Measurements from ENCODE around the gene PDAP1.
A peak's percentile ranks its signal among the peaks of the same experiment; 100 is the strongest.
"Not testable (repeated sequence)": the region's sequence is repeated elsewhere in the genome, so short reads cannot be mapped to it uniquely, and the experiment has no call there.

PDAP1 gene, protein sequence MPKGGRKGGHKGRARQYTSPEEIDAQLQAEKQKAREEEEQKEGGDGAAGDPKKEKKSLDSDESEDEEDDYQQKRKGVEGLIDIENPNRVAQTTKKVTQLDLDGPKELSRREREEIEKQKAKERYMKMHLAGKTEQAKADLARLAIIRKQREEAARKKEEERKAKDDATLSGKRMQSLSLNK

DNA sequence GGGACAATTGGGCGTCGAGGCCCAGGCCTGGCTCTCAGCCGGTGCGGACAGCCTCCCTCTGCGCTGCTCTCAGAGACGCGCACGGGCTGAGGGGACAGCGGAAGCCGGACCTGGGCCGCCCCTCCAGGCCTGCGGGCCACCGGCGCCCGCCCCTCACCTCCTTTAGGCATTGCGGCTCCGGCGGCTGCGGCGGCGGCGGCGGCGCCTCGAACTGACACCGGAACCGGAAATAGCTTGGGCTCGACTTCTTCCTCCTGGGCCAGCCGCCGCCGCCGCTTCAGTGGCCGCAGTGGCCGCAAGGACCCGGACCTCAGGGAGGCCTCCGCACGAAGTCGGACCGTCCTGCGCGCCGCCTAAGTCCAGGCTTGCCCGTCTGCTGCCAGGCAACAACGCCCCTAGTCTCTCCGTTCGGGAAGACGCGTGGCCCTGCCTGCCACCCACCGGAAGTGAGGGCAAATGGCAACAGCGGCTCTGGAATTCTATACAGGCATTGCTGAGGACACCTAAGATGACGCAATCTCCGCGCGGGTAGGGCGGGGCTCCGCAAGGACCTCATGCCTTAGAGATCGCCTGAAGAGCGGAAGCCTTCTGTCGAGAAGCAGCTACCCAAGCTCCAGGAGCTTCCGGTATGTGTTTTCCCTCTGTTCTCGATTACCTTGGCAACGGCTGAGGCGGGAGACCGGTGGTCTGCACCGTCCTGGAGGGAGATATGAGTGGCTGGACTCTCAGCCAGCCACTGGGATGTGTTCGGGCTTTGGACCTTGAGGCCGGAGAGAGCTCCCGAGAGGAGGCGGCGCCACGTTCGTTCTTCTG lies at the start of gene PDAP1, which contains the start of gene BUD31:
PDAP1 (minus strand) TSS at position 219 of the 813 bp plus-strand sequence; CDS start at position 170, 49 bp downstream.
BUD31 (plus strand) TSS at position 591 of the 813 bp plus-strand sequence. CDS start 2,124 bp downstream, outside the sequence.
- DNase-seq = peak; percentile 93

DNA sequence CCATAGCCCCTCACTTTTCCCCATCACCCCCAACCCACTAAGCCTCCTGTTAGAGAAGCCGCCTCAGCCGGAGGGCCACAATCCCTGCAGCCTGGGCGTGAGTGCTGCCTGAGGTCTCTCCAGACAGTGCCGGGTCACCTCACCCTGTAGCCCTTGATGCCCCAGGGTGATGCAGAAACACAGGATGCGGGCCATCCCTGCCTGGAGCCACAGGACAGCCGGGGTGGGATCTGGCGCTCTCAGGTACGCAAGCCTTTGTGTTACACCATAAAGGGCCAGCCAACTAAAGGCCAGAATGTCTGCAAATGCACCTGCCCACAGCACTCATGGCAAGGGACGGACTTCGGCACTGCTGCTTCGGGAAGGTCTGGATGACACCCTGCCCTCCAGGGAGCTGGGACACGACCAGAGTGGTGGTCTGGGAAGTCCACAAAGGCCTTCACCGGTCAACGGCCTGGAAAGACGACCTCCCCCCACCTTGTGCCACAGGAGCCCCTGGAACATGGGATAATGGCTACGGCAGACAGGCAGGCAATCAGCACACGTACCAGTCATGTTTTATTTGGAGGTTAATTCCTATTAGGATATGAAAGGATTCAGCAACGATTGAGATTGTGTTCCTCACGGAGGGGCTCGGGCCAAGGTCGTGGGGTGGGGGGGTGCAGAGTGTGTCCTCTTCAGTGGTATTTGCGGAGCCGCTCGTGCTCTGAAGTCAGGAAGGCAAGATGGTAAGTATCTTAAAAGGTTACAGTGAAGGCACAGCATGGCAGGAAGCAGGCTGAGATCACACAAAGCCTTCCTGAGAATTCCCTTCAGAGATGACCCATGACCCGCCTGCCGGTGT lies 49.5 kb upstream of the PDAP1 start:
- DNase-seq = no peak

DNA sequence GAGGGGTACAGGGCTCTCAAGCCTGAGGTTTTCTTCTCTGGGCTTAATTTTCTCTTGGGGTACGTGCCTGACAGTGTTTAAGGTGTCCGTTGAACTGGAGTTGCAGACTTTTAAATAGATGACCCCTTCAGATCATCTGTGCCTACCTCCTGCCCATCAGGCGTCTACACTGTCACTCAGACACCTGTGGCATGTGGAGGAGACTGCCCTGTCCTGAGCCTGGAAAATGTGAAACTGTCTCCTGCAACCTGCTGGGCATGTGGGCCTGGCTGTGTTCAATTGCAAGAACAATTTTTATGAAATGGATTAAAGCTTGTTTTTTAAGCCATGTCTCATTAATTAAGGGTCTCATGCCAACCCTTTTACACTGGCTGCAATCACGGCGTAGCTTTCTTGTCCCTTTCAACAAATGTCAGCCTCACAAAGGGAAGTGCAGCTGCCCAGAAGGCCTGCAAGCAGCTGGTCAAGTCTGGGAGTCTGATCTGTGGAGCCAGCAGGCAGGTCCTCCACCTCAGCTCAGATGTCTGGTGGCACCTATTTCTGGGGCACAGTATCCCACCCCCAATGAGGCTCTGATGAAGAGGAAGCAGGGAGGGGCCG lies 48.8 kb upstream of the PDAP1 start:
- no peak for DNase-seq

DNA sequence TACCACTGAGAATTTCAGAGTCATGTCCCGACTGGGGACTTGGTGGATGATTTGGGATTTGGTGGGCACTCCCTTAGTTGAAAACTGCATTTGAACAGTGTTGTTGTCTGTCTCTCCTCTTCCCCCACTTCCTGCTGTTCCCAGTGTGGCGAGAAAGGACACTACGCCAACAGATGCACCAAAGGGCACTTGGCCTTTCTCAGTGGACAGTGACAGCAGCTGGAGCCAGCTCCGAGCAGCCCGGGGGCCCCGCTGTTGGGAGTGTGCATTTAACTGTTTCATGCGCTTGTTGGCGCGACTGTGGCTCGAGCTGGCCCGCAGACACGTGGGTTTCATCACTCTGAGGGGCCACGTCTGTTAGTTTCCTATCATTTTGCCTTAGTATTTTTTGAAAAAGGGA lies 47.9 kb upstream of the PDAP1 start:
- DNase-seq = no peak

DNA sequence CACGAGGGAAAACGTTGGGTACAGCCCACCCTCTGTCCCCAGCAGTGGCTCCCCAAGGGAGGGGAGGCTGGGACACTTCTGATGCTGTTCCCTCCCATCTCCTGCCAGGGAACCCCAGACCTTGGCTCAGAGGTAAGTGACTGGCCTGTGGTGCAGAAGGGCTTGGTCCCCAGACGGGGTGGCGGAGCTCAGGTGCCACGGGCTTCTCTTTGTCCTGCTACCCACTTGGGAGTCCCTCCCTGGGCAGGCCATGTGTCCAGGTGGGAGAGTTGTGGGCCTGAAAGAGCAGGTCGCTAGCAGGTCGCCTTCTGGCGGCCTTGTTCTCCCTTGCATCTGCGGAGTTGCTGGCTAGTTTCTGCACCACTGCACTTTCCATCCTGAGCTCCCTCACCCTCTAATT lies 47.5 kb upstream of the PDAP1 start:
- DNase-seq = no peak

DNA sequence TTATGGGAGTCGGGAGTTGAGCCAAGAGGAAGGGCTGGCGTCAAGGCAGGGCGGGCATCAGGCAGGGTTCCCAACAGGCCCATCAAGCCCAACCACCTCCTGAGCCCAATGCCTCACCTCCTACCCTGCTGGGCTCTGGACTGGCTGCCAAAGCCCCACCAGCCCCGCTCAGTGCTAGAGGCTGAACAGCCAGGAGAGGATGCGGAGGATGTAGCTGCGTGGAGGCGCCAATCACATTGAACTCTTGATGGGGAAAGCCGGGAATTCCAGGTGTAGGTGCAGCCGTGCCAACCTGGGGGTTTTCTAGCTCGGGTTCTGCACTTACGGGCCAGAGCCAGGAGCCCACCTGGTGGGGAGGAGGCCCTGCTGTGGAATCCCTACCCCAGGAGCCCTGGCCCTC lies 44.7 kb upstream of the PDAP1 start:
- DNase-seq = no peak

DNA sequence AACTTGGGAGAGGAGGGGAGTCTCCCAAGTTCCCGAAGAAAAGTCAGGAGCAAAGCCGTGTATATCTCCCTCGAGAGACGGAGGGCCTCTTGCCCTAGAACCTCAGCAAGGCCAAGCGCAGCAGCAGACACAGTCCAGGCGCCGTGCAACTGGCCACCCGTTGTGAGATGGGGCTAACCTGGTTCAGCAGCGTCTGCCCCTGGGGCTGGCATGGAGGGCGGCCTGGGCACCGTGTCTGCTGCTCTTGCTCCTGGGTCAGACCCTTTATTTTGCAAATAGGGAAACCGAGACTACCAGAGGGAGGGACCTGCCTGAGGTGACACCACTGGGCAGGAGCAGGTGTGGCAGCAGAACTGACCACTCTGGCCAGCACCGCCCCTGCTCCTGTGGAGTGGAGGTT lies 44.1 kb upstream of the PDAP1 start:
- DNase-seq = no peak

DNA sequence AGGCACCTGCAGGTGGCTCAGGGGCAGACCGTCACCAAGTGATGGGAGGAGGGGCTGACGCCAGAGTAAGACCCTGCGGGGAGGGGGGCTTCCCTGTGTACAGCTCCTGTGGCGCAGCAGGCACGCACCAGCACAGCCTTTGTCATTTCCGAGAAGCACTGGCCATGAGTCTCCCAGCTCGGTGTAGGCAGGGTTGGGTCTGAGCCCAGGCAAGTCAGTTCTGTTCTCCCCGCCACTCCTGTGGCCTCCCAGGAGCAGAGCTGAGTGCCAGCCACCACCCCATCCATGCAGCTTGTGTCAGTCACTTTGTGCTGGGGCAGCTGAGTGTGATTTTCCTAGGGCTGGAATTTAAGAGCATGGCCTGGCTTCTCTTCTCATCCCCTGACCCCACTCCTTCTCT lies 43.5 kb upstream of the PDAP1 start:
- no peak for DNase-seq

DNA sequence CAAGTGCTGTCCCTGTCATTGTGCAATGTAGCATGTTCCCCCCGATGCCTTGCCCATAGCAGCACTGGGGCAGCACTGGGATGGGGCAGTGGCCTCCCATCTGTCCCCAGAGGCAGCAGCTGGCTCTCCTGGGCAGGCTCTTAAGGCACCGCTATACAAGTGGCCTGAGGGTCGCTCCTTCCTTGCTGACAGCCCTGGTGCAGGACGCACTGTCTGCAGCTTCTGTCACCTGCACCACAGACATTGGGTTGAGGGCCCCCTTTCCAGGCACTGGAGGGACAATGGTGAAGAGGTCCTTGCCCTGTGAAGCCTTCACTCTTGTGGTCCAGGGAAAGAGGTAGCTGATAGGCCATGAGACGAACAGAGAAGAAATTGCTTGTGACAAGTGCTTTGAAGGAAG lies 40.9 kb upstream of the PDAP1 start:
- no peak for DNase-seq

DNA sequence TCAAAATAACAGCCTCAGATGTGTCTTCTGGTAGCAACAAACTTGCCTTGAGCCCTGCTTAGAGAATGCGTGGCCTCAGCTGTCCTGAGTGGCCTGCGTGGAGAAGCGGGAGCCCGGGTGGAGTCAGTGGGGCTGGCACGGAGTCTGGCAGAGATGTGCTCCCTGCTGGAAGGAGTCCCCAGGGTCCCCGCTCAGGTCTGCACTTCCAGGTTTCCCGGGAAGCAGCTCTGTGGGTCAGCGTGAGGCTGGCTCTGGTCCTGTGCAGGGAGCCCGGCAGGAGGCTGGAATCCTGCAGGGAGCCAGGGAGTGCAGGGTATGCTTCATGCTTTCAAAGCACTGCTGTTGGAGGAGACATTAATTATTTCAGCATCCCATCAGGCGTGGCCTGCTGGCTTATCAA lies 40.5 kb upstream of the PDAP1 start:
- DNase-seq = no peak

DNA sequence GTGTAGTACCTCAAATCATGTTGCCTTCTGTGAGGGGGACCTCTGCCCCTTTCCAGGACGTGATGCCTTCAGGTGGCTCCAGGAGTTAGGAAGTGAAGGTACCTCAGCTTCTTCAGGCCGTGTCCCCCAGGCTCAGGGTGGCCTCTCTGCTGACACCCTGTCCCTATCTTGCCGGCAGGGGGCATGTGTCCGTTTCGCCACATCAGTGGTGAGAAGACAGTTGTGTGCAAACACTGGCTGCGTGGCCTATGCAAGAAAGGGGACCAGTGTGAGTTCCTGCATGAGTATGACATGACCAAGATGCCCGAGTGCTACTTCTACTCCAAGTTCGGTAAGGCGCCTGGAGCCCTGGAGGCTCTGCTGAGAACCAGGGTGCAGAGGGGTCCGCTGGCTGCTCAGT lies 39.5 kb upstream of the PDAP1 start:
- DNase-seq = peak; percentile 30

DNA sequence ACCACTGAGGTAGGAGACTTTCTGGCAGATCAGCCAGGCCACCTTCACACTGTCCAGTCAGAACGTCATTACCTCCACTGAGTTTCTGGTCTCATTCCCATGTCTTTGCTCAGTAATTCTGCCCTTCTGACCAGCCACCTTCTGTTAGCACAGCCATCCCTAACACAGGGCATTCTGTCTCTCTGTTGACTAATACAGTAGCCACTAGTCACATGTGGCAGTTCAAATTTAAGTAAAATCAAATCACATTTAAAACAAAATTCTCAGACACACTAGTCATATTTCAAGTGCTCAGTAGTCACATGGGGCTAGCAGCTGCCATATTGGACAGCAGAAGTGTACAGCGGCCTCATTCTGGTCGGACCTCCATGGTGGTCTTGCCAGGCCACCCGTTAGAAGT lies 37.7 kb upstream of the PDAP1 start:
- no peak for DNase-seq

DNA sequence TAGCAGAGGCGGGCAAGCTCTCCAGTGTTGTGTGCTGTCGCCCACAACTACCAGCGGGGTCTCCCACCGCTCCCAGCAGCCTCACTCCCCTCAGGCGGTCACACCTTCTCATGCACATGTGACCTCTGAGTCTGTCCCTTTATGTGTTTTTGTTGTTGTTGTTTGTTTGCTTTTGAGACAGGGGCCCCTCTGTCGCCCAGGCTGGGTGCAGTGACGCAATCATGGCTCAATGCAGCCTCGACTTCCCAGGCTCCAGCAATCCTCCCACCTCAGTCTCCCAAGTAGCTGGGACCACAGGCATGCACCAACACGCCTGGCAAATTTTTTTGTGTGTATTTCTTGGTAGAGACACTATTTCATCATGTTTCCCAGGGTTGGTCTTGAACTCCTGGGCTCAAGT lies 31.8 kb upstream of the PDAP1 start:
- DNase-seq = no peak

DNA sequence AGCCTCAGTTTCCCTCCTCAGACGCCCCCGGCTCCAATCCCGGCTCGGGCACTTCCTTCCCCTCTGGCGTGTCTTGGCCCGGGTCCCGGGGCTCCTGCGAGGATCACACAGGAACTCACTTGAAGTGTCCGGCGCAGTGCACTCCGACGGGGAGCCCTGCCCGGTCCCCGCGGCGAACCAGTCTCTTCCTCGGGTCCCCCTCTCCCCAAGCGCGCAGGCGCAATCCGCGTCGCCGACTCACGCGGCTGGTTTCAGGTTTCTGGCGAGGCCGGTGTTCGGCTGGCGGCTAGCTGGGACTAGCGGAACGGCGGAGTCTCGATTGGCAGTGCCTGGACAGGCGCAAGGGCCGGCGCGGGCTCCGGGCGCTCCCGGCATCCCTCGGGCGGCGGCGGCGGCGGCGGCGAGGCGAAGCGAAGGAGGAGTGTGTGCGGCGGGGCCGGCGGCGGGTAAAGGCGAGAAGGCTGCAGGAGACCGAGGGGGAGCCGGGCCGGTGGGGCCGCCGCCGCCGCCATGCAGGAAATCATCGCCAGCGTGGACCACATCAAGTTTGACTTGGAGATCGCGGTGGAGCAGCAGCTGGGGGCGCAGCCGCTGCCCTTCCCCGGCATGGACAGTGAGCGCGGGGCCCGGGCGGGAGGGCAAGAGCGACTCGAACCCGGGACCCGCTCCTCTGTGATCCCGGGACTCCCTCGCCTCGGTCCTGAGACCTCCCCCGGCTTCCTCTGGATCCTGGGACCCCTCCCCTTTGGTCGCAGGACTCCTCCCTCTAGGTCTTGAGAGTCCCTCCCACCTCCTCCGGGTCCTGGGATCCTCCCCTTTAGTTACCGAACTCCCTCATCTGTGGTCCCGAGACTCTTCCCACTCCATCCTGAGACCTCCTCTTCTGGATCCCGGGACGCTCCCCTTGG lies 30.4 kb upstream of the PDAP1 start, which contains the start of the genes CPSF4 and PTCD1:
CPSF4 (plus strand) TSS at position 371 of the 908 bp plus-strand sequence; CDS start at position 511, 140 bp downstream.
PTCD1 (minus strand) TSS at position 226 of the 908 bp plus-strand sequence. CDS start 3,556 bp downstream, outside the sequence.
- peak; percentile 95 for DNase-seq

DNA sequence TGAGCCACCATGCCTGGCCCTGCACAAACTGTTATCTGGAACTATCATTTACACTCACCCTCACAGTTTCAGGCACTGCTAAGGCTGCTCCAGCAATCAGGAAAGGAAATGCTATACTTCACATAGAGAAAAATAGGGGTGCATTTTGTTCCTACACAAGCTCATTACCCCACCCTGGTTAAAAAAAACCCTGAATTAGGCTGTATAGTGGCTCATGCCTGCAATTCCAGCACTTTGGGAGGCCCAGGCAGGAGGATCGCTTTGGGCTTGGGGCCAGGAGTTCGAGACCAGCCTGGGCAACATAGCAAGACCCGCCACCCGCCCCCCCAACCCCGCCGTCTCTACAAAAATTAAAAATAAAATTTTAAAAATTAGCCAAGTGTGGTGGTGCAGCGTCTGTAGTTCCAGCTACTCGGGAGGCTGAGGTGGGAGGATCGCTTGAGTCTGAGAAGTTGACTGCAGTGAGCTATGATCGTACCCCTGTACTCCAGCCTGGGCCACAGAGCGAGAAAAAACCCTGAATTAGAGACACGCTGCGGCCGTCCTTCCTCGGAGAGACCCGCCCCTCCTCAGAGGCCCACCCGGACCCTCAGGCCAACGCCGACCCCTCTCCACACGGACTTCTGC lies 29.7 kb upstream of the PDAP1 start:
- no peak for DNase-seq

DNA sequence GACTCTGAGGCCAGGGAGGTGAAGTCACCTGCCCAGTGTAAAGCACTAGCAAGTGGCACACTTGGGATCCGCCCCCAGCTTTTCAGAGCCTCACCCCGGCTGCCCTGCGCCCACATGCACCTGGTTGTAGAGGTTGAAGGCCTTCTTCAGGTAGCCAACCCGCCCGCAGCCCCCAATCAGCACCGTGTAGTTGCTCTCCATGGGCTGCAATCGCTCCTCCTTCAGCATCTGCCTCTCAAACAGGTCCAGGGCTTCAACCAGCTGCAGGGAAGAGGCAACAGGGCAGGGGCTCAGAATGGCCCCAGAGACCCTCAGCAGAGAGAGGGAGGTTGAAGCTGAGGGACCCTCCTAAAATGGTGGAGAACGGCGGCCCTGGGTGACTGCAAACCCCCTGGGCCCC lies 24.8 kb upstream of the PDAP1 start:
- DNase-seq = no peak

DNA sequence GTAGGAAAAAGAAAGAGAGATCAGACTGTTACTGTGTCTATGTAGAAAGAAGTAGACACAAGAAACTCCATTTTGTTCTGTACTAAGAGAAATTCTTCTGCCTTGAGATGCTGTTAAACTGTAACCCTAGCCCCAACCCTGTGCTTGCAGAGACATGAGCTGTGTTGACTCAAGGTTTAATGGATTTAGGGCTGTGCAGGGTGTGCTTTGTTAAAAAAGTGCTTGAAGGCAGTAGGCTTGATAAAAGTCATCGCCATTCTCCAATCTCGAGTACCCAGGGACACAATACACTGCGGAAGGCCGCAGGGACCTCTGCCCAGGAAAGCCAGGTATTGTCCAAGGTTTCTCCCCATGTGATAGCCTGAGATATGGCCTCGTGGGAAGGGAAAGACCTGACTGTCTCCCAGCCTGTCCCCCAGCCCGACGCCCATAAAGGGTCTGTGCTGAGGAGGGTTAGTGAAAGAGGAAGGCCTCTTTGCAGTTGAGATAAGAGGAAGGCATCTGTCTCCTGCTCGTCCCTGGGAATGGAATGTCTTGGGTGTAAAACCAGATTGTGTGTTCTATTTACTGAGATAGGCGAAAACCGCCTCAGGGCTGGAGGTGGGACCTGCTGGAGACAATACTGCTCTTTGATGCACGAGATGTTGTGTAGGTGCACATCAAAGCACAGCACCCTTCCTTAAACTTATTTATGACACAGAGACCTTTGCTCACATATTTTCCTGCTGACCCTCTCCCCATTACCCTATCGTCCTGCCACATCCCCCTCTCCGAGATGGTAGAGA lies 23.6 kb upstream of the PDAP1 start:
- not testable (repeated sequence) for DNase-seq

DNA sequence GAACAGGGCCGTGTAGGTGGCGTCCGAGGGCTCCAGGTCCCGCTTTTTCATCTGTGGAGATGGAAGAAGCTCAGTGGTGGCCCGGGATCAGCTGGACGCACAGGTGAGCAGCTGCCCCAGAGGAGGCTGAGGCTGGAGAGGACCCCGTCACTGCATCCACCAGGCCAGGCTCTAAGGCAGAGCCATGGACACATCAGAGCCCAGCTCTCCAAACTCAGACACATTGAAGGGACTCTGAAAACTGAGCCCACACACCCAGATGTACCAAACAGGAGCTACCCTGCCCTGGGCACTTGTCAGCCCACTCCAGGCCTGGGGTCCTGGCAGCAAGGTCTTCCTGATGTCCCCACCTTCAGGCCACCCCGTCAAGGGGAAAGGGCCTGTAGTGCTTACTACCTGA lies 21.4 kb upstream of the PDAP1 start:
- no peak for DNase-seq

DNA sequence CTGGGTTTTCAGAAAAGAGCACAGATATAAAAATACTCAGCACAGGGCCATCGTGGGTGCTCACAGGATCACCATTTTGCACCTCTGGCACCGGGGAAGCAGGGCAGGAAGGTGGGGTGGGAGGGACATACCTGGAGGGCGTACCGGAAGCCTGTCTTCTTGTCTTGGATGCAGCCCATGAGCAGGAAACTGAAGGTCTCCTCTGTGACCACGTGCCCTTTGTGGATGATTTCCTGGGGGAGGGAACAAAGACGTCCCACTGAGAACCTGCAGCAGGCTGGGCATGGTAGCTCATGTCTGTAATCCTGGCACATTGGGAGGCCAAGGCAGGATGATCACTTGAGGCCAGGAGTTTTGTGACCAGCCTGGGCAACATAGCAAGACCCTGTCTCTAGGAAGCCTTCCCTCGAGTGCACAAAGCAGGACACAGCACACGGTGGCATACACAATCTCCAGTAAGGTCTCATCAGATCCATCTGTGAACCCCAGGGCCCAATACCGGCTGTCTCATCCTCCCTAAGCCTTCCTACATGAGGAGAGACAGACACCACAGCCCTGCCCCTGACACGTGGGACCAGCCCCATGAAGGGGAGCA lies 20.7 kb upstream of the PDAP1 start:
- DNase-seq = no peak
